Activated T-helper 1 cell treated with anti-CD3 and anti-CD28 coated beads, Interleukin-12 subunit alpha, Interleukin-12 subunit beta, Interleukin-2, Interleukin-4 antibody, amounts not matched to agents 30 ng/mL and 10 ng/mL and 1 ng/mL, durations not matched to agents 14 hours and 24 hours and 36 hours (primary cell): ENCODE data around the gene SLC15A5. TPM values are rescaled to one million over a fixed set of nuclear protein-coding genes. Genes with fewer than 3 reads are reported as not detected.

Experiments used
- DNase-seq: peaks from one replicate; pipeline ENCODE4 v3.0.0; 2021; ENCODE audit warnings: low spot score
- H3K27ac Mint-ChIP-seq: one replicate; pipeline ENCODE4 v1.8.0; 2021; ENCODE audit warnings: mild to moderate bottlenecking, mixed read lengths
- H3K27me3 Mint-ChIP-seq: one replicate; pipeline ENCODE4 v1.8.0; 2022; ENCODE audit warnings: mild to moderate bottlenecking, moderate library complexity, mixed read lengths; ENCODE audit not compliant: insufficient read depth
- H3K36me3 Mint-ChIP-seq: one replicate; pipeline ENCODE4 v1.8.0; 2021; ENCODE audit warnings: low read depth, mixed read lengths
- H3K4me1 Mint-ChIP-seq: one replicate; pipeline ENCODE4 v1.8.0; 2021; ENCODE audit warnings: low read depth, mixed read lengths
- H3K4me3 Mint-ChIP-seq: one replicate; pipeline ENCODE4 v1.8.0; 2021; ENCODE audit warnings: mild to moderate bottlenecking, moderate library complexity, mixed read lengths
- H3K9me3 Mint-ChIP-seq: one replicate; pipeline ENCODE4 v1.8.0; 2021; ENCODE audit warnings: mixed read lengths
- intact Hi-C: fragments of 100-400 bp; cut with micrococcal nuclease; formaldehyde crosslinking; loops from one replicate; pipeline ENCODE4 v1.15.1; 2024
- total RNA-seq: library from RNA; stranded (reverse); gene quantifications from 2 replicates; pipeline ENCODE4 v1.2.3, GENCODE V29; 2022

Gene SLC15A5
- total RNA-seq, 1 donor from 2014 or later = not detected

DNA sequence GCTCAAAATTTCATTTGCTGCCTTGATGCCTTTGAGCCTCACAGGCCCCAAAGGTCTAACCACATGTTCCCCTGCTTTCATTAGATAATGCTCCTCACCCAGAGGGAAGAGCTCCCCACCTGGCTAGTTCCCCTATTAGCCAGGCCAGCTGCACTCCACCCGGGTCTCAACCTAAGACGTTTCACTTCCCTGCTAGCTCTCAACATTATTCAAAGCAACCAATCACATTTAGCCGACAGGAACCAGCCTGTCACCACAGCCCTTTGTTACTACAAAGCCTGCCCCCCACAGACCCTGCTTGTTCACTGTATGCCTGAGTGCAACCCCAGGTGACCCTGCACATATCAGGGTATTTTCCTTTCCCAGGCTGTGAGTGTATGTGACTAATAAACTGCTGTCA lies 78.6 kb downstream of the SLC15A5 start:
- H3K36me3 Mint-ChIP-seq = no peaks in the 10 kb centered on the region
- H3K4me1 Mint-ChIP-seq = no peaks in the 10 kb centered on the region
- no peaks in the 10 kb centered on the region for H3K9me3 Mint-ChIP-seq
- H3K27me3 Mint-ChIP-seq = no peaks in the 10 kb centered on the region
- no peak overlapping the region for H3K4me3 Mint-ChIP-seq
- intact Hi-C loops = no loop called here
- no peak for DNase-seq
- no peak overlapping the region for H3K27ac Mint-ChIP-seq

DNA sequence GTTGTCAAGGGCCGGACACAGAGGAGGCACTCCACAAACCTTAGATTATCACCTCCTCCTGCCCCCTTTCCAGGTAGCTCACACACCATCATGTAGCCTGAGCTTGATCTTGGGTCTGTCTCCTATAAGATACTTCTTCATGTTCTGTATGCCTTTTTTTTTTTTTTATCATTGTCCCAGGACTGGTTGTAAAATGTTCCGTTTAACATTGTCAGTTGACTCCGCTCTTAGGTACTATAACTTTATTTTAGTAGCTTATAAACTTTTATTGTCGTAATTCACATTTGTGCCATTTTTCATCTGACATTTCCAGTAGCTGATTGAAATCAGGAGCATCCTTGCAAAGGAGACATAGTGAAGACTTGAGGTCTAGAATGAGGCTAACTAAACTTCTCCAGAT lies 79.9 kb downstream of the SLC15A5 start:
- DNase-seq = no peak
- H3K27me3 Mint-ChIP-seq = no peaks in the 10 kb centered on the region
- no peaks in the 10 kb centered on the region for H3K9me3 Mint-ChIP-seq
- H3K4me1 Mint-ChIP-seq = no peaks in the 10 kb centered on the region
- no peak overlapping the region for H3K27ac Mint-ChIP-seq
- intact Hi-C loops = no loop called here
- no peaks in the 10 kb centered on the region for H3K36me3 Mint-ChIP-seq
- no peak overlapping the region for H3K4me3 Mint-ChIP-seq

DNA sequence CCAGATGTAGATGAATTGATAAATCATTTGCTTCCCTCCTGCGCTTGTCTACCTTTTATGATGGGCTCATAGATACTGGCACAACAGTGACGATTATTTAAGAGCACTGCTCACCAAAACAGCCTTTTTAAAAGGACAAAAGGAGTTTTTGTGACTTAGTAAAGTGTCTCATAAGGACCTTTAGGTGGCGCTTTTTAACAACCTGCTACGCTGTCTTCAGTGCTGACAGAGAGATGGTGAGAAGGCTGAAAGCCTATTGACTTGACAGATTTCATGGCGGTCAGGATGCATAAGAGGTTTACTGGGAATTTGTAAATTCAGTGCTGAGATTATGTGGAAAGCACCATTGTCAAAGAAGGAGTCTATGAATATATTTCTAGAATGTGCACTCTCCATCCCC lies 87.6 kb downstream of the SLC15A5 start:
- H3K4me1 Mint-ChIP-seq = no peaks in the 10 kb centered on the region
- no peaks in the 10 kb centered on the region for H3K9me3 Mint-ChIP-seq
- no peak overlapping the region for H3K27ac Mint-ChIP-seq
- no peaks in the 10 kb centered on the region for H3K27me3 Mint-ChIP-seq
- intact Hi-C loops = no loop called here
- no peak overlapping the region for H3K4me3 Mint-ChIP-seq
- no peaks in the 10 kb centered on the region for H3K36me3 Mint-ChIP-seq
- DNase-seq = no peak

DNA sequence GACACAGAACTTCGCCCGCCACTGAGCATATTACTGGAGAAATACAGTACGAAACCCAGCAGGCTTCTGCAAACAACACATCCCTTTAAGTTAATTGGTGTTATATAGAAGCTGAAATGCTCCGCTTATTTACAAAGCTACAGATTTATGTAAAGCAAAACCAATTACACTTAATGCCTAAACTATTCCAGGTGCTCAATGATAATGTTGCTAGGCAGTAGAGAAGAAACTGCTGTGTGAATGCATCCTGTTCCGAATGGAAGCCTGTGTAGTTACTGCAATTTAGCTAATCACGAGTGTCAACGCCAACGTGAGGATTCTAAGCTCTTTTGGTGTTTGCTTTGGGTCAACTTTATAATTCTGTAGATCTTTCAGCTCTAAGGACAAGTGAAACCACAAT lies 89.8 kb downstream of the SLC15A5 start:
- Mint-ChIP-seq H3K9me3 (no peaks in the 10 kb centered on the region), H3K27me3 (no peaks in the 10 kb centered on the region), H3K4me3 (no peak overlapping the region), H3K4me1 (no peaks in the 10 kb centered on the region), H3K36me3 (no peaks in the 10 kb centered on the region), H3K27ac (no peak overlapping the region)
- no peak for DNase-seq
- intact Hi-C loops = no loop called here

DNA sequence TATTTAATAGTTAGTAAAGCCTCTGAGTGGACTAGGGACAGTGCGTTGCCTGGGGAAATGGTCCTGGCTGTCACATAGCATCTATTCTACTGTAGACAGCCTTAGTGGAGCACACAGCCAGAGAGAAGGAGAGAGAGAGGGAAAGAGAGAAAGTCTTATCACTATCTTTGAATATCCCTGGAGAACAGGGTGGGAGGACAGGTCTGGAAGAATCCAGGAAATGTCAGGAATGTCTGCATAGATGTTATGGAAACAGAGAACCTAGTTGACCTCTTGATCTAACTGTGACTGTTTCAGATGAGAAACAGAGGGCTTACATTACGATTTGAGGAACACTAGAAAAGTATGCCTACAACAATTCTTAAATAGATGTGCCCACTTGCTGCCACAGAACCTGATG lies 92.8 kb downstream of the SLC15A5 start:
- H3K4me3 Mint-ChIP-seq = no peak overlapping the region
- no peak for DNase-seq
- intact Hi-C loops = no loop called here
- H3K36me3 Mint-ChIP-seq = no peaks in the 10 kb centered on the region
- no peaks in the 10 kb centered on the region for H3K27me3 Mint-ChIP-seq
- no peaks in the 10 kb centered on the region for H3K4me1 Mint-ChIP-seq
- H3K9me3 Mint-ChIP-seq = no peaks in the 10 kb centered on the region
- H3K27ac Mint-ChIP-seq = no peak overlapping the region

DNA sequence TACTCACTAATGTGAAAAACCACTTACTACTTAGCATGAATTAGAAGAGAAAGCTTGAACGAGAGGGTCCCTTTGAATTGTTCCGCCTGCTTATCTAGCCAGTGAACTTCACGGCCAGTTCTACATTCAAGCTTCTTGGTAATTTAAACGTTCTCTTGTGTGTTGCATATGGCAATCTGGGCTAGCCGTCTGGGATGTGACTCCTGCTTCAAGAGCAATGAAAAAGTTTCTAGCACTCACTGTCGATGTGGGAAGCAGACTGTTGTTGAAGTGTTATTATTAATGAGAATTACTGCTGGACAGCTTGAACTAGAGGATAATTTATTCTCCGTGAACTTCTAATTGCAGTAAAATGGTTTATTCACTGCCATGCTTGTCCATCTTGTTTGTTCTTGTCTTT lies 93.9 kb downstream of the SLC15A5 start:
- H3K9me3 Mint-ChIP-seq = no peaks in the 10 kb centered on the region
- DNase-seq = no peak
- H3K27ac Mint-ChIP-seq = no peak overlapping the region
- intact Hi-C loops = no loop called here
- no peaks in the 10 kb centered on the region for H3K27me3 Mint-ChIP-seq
- no peaks in the 10 kb centered on the region for H3K4me1 Mint-ChIP-seq
- no peaks in the 10 kb centered on the region for H3K36me3 Mint-ChIP-seq
- H3K4me3 Mint-ChIP-seq = no peak overlapping the region

DNA sequence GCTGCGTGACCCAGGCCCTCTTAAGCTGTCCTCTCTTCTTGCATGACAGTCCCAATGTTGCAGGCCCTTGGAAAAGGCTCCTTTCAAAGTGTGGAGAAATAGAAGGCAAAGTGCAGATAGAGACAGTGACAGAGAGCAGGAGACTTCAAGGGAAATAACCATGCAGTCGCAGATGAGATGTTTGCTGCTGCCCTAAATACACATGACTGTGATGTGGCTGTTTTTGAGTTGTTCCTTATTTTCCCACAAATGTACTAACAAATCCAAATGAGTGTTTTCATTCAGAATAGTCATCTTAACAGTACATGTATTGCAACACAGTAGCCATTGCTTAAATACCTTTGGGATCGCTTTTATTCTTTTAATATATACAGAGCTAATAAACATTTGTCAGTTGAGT lies 101.6 kb downstream of the SLC15A5 start:
- Mint-ChIP-seq H3K4me1 (no peaks in the 10 kb centered on the region), H3K36me3 (no peaks in the 10 kb centered on the region), H3K27me3 (no peaks in the 10 kb centered on the region), H3K4me3 (no peak overlapping the region), H3K9me3 (no peaks in the 10 kb centered on the region), H3K27ac (no peak overlapping the region)
- intact Hi-C loops = no loop called here
- no peak for DNase-seq

DNA sequence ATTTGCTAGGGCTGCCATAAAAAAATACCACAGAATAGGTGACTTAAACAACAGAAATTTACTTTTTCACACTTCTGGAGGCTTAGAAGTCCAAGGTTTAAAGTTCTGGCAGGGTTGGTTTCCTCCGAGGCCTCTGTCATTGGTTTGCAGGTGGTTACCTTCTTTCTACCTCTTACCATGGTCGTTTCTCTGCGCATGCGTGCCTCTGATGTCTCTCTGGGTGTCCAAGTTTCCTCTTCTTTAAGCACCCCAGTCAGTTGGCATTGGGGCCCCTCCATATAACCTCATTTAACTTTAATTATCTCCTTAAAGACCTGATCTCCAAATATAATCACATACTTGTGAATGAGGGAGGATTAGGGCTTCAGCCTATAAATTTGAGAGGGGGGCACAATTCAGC lies 103.2 kb downstream of the SLC15A5 start:
- Mint-ChIP-seq H3K36me3 (no peaks in the 10 kb centered on the region), H3K27me3 (no peaks in the 10 kb centered on the region), H3K27ac (no peak overlapping the region), H3K9me3 (no peaks in the 10 kb centered on the region), H3K4me1 (no peaks in the 10 kb centered on the region), H3K4me3 (no peak overlapping the region)
- no peak for DNase-seq
- intact Hi-C loops = no loop called here

DNA sequence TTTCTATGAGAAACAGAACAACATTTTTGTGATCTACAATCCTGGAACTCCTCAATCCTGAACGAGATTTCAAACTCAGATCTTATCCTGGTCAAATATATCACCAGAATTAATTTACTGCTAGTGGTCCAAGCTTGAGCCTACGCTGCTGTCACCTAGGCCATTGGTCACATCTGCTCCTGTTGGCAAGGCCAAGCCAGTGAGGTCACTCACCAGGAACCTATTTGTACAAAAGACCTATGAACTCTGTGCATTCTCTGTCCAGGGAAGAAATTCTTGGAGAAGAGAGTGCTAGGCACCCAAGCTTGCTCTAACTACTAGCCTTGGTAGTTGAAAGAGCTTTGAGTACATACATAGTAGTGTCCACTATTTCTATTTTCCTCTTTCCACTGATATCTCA lies 106.1 kb downstream of the SLC15A5 start:
- Mint-ChIP-seq H3K4me3 (no peak overlapping the region), H3K4me1 (no peaks in the 10 kb centered on the region), H3K27ac (no peak overlapping the region), H3K36me3 (no peaks in the 10 kb centered on the region), H3K27me3 (no peaks in the 10 kb centered on the region), H3K9me3 (no peaks in the 10 kb centered on the region)
- DNase-seq = no peak
- intact Hi-C loops = no loop called here

DNA sequence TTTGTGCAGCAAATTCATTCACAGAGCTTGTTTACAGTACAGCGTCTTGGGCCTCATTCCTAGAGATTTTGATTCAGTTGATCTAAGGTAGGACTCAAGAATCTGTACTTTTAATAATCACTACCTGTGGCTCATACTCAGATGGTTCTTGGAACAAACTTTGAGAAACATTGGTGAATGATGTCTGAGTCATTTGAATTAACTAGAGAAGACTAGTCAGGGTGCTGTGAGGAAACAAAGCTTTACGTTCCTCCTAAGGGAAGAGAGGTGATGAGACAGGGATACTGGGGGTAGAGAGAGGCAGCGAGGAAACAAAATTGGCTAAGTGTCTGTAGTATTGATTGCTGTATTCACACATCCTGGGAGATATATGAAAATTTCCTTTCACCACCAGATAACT lies 109.4 kb downstream of the SLC15A5 start:
- Mint-ChIP-seq H3K36me3 (no peaks in the 10 kb centered on the region), H3K4me3 (no peak overlapping the region), H3K4me1 (no peaks in the 10 kb centered on the region), H3K27me3 (no peaks in the 10 kb centered on the region), H3K9me3 (no peaks in the 10 kb centered on the region), H3K27ac (no peak overlapping the region)
- no peak for DNase-seq
- intact Hi-C loops = no loop called here

DNA sequence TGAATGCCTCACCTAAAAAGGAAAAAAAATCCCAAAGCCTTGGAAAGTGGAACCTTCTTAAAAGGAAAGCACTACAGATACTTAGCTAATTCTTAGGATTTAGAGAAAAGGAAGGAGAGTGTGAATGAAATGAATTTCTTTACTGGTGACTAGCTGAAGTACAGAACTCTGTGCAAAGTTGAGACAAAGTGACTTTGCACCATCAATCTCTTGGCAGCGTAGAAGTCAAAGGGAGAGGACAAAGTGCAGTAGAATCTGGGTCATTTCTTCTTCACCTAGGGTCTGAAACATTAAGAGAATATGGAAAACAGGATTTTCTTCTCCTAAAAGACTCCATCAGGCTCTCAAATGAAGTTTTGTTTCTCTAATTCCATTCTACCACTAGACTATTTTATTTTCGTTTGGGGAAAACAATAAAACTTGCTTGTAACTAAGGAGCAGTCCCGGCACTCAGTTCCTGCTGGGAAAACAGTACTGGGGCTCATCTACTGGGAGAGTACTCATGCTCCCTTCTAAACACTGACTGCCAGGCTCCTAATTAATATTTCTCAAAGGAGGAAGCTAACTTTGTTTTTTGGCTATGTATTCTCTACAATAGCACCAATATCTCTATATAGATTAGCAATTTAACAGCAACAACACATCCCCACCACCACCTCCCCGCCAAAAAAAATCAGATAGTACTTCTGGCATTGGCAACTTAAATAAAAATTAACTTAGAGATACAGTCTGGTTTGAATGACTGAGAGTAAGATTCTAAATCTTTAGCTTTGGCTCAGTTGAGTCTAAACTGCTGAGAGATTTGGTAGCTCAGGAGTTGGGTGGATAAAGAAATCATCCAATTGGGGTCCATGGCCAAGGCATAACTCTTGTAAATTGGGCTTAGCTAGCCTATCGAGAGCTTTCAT lies 110.7 kb downstream of the SLC15A5 start:
- intact Hi-C loops = no loop called here
- no peak for DNase-seq
- H3K36me3 Mint-ChIP-seq = no peaks in the 10 kb centered on the region
- H3K27me3 Mint-ChIP-seq = no peaks in the 10 kb centered on the region
- H3K27ac Mint-ChIP-seq = no peak overlapping the region
- H3K4me1 Mint-ChIP-seq = no peaks in the 10 kb centered on the region
- H3K4me3 Mint-ChIP-seq = no peak overlapping the region
- H3K9me3 Mint-ChIP-seq = no peaks in the 10 kb centered on the region

DNA sequence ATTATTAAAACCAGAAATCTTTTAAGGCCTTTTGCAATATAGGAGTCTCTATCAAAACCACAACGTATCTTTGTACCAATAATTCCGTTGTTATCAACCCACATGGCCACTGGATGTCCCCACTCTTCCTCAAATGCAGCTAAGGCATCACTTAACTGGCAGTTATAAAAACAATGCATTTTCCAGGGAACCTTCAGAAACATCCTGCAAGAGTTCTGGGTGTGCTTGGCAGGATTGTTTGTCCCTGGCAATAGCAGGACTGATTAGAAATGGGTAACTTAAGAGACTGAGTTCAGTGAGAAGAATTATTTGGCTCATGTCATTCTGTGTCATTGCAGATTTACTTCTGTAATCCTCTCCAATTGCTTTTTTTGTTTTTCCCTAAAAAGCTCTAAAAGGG lies 112.0 kb downstream of the SLC15A5 start:
- no peaks in the 10 kb centered on the region for H3K36me3 Mint-ChIP-seq
- H3K27ac Mint-ChIP-seq = no peak overlapping the region
- H3K9me3 Mint-ChIP-seq = no peaks in the 10 kb centered on the region
- no peak overlapping the region for H3K4me3 Mint-ChIP-seq
- intact Hi-C loops = no loop called here
- H3K4me1 Mint-ChIP-seq = no peaks in the 10 kb centered on the region
- H3K27me3 Mint-ChIP-seq = no peaks in the 10 kb centered on the region
- no peak for DNase-seq

DNA sequence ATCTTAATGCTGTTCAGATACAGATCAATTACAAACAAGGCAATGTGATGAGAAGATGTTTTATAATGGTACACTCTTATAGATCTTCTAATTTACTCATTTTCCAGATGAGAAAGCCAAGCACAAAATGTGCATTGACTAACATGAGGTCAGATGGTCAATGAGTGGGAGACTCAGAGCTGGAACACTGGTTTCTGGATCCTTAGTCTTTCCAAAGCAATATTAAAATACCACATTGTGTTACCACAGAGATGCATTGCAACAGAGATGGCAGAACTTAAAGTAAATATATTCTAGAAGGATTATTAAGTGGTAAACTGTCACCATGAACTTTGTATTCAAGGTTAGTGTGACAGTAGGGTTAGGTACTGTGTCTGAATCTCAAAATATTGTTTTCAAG lies 113.6 kb downstream of the SLC15A5 start:
- H3K27ac Mint-ChIP-seq = no peak overlapping the region
- H3K27me3 Mint-ChIP-seq = no peaks in the 10 kb centered on the region
- no peak for DNase-seq
- no peak overlapping the region for H3K4me3 Mint-ChIP-seq
- no peaks in the 10 kb centered on the region for H3K4me1 Mint-ChIP-seq
- intact Hi-C loops = no loop called here
- H3K9me3 Mint-ChIP-seq = no peaks in the 10 kb centered on the region
- no peaks in the 10 kb centered on the region for H3K36me3 Mint-ChIP-seq

DNA sequence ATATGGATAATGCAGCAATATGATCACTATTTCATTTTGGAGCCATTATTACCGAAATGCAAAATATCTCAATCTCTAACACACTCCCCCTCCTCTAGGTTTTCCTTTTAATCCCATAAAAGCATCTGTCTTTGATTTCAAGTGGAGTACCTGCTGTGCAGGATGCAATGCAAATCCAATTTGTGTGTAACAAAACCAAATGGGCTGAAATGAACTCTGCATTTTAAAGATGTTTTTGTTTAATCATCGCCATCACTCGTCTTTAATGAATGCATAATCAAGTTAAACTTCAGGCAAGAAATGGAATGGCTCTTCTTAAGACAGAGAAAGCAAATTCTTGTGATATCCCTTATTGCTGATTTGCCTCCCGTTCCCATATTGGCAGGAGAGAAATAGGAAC lies 114.3 kb downstream of the SLC15A5 start:
- no peaks in the 10 kb centered on the region for H3K4me1 Mint-ChIP-seq
- no peak overlapping the region for H3K4me3 Mint-ChIP-seq
- no peaks in the 10 kb centered on the region for H3K9me3 Mint-ChIP-seq
- H3K36me3 Mint-ChIP-seq = no peaks in the 10 kb centered on the region
- DNase-seq = no peak
- H3K27ac Mint-ChIP-seq = no peak overlapping the region
- intact Hi-C loops = no loop called here
- H3K27me3 Mint-ChIP-seq = no peaks in the 10 kb centered on the region
